ENCODE data around the gene B4GALT2.

B4GALT2 gene

DNA sequence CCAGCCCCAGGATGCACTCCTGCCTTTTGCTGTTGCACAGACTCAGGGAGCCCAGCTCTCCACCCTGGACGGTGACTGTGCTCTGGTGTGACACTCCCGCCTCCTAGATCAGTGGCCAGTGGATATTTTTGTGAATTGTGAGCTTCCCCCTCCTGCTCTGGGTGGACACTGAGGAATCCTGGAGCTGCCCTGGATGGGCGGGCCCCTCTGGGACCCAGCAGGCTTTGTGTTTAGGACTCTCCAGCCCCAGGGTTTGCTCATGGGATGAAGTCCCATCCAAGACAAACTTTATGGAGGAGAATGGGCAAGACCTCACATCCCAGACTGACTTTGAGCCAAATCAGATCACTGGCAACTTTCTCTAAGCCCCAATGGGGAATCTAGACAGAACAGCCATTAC, 36.2 kb downstream of the B4GALT2 start:
- Histone ChIP-seq H3K9me3 (replicated peaks; ENCODE audit: insufficient read depth, low read length) (no peaks in the 10 kb centered on the region), H3K27ac (ENCODE audit: low read length) (no peak overlapping the region), H3K9ac (ENCODE audit: low read length) (no peak overlapping the region), H3K4me1 (ENCODE audit: low read length) (no peaks in the 10 kb centered on the region), H3K27me3 (replicated peaks; ENCODE audit: insufficient read depth, low read length) (no peaks in the 10 kb centered on the region), H3F3A (ENCODE audit: insufficient read depth, low read length) (no peaks in the 10 kb centered on the region), H2AFZ (ENCODE audit: low read length) (no peak overlapping the region), H3K4me2 (ENCODE audit: low read depth, low read length) (no peak overlapping the region), H3K79me2 (ENCODE audit: low read length) (no peaks in the 10 kb centered on the region), H4K20me1 (ENCODE audit: insufficient read depth, low read length) (no peaks in the 10 kb centered on the region), H3K36me3 (replicated peaks; ENCODE audit: insufficient read depth, low read length) (no peaks in the 10 kb centered on the region), H3K4me3 (ENCODE audit: low read length) (no peak overlapping the region), H3K9me2 (replicated peaks; ENCODE audit: insufficient read depth, low read length) (no peaks in the 10 kb centered on the region)
- no peak for DNase-seq
- no peak for TF ChIP-seq EZH2phosphoT487 (IDR thresholded peaks at IDR 0.05; ENCODE audit: low read length)
- TF ChIP-seq, protein P1, sequence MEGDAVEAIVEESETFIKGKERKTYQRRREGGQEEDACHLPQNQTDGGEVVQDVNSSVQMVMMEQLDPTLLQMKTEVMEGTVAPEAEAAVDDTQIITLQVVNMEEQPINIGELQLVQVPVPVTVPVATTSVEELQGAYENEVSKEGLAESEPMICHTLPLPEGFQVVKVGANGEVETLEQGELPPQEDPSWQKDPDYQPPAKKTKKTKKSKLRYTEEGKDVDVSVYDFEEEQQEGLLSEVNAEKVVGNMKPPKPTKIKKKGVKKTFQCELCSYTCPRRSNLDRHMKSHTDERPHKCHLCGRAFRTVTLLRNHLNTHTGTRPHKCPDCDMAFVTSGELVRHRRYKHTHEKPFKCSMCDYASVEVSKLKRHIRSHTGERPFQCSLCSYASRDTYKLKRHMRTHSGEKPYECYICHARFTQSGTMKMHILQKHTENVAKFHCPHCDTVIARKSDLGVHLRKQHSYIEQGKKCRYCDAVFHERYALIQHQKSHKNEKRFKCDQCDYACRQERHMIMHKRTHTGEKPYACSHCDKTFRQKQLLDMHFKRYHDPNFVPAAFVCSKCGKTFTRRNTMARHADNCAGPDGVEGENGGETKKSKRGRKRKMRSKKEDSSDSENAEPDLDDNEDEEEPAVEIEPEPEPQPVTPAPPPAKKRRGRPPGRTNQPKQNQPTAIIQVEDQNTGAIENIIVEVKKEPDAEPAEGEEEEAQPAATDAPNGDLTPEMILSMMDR (IDR thresholded peaks at IDR 0.05; ENCODE audit: low read length): no peak
- TF ChIP-seq EZH2 (optimal IDR thresholded peaks at IDR 0.05; ENCODE audit: low read depth, low read length): no peak

DNA sequence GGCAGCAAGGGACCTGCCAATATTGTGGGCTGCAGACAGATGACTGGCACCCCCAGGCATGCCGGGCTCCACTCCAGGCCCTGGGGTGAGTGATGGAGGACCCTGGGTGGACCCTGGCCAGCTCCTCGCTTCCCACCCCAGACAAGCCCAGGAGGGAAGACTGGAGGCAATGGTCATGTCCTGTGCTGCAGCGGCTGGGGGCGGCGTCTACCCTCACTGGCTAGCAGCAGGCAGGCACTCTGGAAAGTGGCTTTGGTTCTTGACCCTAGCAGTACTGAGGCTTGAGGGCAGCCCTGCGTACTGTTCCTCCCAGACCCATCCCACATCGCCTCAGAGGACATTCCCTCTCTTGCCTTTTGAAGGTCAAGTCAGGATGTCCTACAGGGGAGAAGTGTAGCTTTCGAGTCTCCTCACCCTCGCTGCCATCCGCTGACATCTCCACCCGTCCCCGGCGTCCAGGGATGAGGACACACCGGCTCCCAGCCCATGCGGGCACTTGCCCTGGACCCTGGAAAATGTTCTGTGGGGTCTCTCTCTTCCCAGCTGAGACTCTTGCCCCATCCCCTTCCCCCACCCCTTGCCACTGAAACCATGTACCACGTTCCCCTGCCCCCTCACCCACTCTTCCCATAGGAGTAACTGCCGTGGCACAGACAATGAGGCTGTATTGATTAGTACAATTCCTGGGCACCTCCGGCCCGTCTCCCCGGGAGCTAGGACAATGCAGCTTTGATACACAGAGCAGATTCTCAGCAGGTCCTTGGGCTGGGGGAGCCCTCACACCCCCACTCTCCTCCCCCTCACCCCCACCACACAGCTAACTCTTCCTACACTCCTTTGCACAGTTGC, 37.3 kb downstream of the B4GALT2 start:
- Histone ChIP-seq H3K9me2 (replicated peaks; ENCODE audit: insufficient read depth, low read length) (no peaks in the 10 kb centered on the region), H3F3A (ENCODE audit: insufficient read depth, low read length) (no peaks in the 10 kb centered on the region), H3K4me2 (ENCODE audit: low read depth, low read length) (no peak overlapping the region), H3K27ac (ENCODE audit: low read length) (no peak overlapping the region), H3K9ac (ENCODE audit: low read length) (no peak overlapping the region), H3K9me3 (replicated peaks; ENCODE audit: insufficient read depth, low read length) (no peaks in the 10 kb centered on the region), H2AFZ (ENCODE audit: low read length) (no peak overlapping the region), H3K36me3 (replicated peaks; ENCODE audit: insufficient read depth, low read length) (no peaks in the 10 kb centered on the region), H3K4me1 (ENCODE audit: low read length) (no peaks in the 10 kb centered on the region), H4K20me1 (ENCODE audit: insufficient read depth, low read length) (no peaks in the 10 kb centered on the region), H3K79me2 (ENCODE audit: low read length) (no peaks in the 10 kb centered on the region), H3K4me3 (ENCODE audit: low read length) (no peak overlapping the region), H3K27me3 (replicated peaks; ENCODE audit: insufficient read depth, low read length) (no peaks in the 10 kb centered on the region)
- TF ChIP-seq, protein P1 (IDR thresholded peaks at IDR 0.05; ENCODE audit: low read length): no peak
- TF ChIP-seq EZH2phosphoT487 (IDR thresholded peaks at IDR 0.05; ENCODE audit: low read length): no peak
- TF ChIP-seq EZH2 (optimal IDR thresholded peaks at IDR 0.05; ENCODE audit: low read depth, low read length): no peak
- no peak for DNase-seq

DNA sequence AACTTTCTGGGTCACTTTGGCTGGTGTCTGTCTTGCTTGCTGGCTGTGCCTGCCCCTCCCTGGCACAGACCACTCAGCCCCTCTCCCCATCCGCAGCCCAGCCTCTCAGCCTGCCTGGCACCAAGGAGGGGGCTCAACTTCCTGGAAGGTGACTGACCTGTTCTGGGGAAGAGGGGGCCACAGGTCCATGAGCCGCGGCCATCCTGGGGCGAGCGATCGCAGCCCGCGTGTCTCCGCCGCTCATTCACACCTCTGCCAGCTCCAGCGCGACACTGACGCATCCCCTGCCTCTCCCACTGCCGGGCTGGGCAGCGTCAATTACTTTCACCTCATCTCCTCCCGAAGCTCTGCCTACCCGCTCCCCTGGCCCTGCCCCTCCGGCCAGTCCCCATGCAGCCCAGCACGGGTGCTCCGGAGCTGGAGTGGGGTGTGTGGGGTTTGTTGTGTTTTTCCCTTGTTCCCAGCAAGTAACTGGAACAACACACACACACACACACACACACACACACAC, 37.9 kb downstream of the B4GALT2 start:
- no peaks in the 10 kb centered on the region for H3F3A ChIP-seq (ENCODE audit: insufficient read depth, low read length)
- no peak overlapping the region for H3K9ac ChIP-seq (ENCODE audit: low read length)
- H2AFZ ChIP-seq (ENCODE audit: low read length): no peak overlapping the region
- H3K4me1 ChIP-seq (ENCODE audit: low read length): no peaks in the 10 kb centered on the region
- DNase-seq: no peak
- H3K27me3 ChIP-seq (replicated peaks; ENCODE audit: insufficient read depth, low read length): no peaks in the 10 kb centered on the region
- no peaks in the 10 kb centered on the region for H3K79me2 ChIP-seq (ENCODE audit: low read length)
- no peak overlapping the region for H3K4me3 ChIP-seq (ENCODE audit: low read length)
- H3K9me2 ChIP-seq (replicated peaks; ENCODE audit: insufficient read depth, low read length): no peaks in the 10 kb centered on the region
- no peak for TF ChIP-seq EZH2 (optimal IDR thresholded peaks at IDR 0.05; ENCODE audit: low read depth, low read length)
- TF ChIP-seq, protein P1 (IDR thresholded peaks at IDR 0.05; ENCODE audit: low read length): no peak
- H3K9me3 ChIP-seq (replicated peaks; ENCODE audit: insufficient read depth, low read length): no peaks in the 10 kb centered on the region
- no peaks in the 10 kb centered on the region for H4K20me1 ChIP-seq (ENCODE audit: insufficient read depth, low read length)
- no peaks in the 10 kb centered on the region for H3K36me3 ChIP-seq (replicated peaks; ENCODE audit: insufficient read depth, low read length)
- no peak overlapping the region for H3K4me2 ChIP-seq (ENCODE audit: low read depth, low read length)
- no peak overlapping the region for H3K27ac ChIP-seq (ENCODE audit: low read length)

All from MM.1S (cell line).